ENCODE measurements around the gene SH3D21.

DNA sequence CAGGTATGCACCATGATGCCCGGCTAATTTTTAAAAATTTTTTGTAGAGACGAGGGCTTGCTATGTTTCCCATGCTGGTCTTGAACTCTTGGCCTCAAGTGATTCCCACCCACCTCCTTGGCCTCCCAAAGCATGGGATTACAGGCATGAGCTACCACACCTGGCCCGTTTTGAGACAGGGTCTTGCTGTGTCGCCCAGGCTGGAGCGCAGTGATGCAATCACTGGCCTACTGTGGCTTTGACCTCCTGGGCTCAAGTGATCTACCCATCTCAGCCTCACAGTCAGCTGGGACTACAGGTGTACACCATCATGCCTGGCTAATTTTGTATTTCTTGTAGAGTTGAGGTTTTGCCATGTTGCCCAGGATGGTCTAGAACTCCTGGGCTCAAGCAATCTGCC is 7.5 kb upstream of the SH3D21 start:
- TF ChIP-seq EZH2 (IDR thresholded peaks at IDR 0.05; ENCODE audit: borderline replicate concordance, insufficient read depth, low read depth, low read length, poor library complexity, severe bottlenecking) (no peak), CTCF (IDR thresholded peaks at IDR 0.05) (no peak)

All from B cell (primary cell).